Activated CD8-positive, alpha-beta memory T cell treated with anti-CD3 and anti-CD28 coated beads, Interleukin-2, amount 50 U/mL, for 48 hours (primary cell): ENCODE measurements around the gene EXOC3L1.

ENCODE experiments used
- DNase-seq: peaks from one replicate; pipeline ENCODE4 v3.0.0-alpha.2; 2020

Gene EXOC3L1

GRCh38 chr16:67177743-67178699 lies 11.9 kb downstream of the EXOC3L1 start:
- DNase-seq: peak; percentile 75

- DNase-seq: no peak
Measured at GRCh38 chr16:67176662-67177061, 13.3 kb downstream of the EXOC3L1 start.

GRCh38 chr16:67174706-67175231 lies 15.2 kb downstream of the EXOC3L1 start:
- DNase-seq: no peak

- DNase-seq: peak; percentile 83
Measured at GRCh38 chr16:67173808-67174705, 15.9 kb downstream of the EXOC3L1 start.

GRCh38 chr16:67173323-67173722 lies 16.6 kb downstream of the EXOC3L1 start:
- no peak for DNase-seq

- no peak for DNase-seq
Measured at GRCh38 chr16:67170949-67171649, 18.8 kb downstream of the EXOC3L1 start.

GRCh38 chr16:67170168-67170948 lies 19.6 kb downstream of the EXOC3L1 start, which contains the start of gene NOL3:
NOL3 (plus strand) TSS chr16:67170538.
- DNase-seq: peak; percentile 84

GRCh38 chr16:67169642-67170167 lies 20.2 kb downstream of the EXOC3L1 start:
- peak; percentile 81 for DNase-seq

- DNase-seq: no peak
Measured at GRCh38 chr16:67169011-67169451, 20.9 kb downstream of the EXOC3L1 start.

GRCh38 chr16:67167588-67167987 lies 22.3 kb downstream of the EXOC3L1 start:
- no peak for DNase-seq

- DNase-seq: no peak
Measured at GRCh38 chr16:67166598-67167168, 23.3 kb downstream of the EXOC3L1 start.

GRCh38 chr16:67166110-67166547 lies 23.8 kb downstream of the EXOC3L1 start:
- no peak for DNase-seq

GRCh38 chr16:67165121-67166078 lies 24.5 kb downstream of the EXOC3L1 start:
- DNase-seq: peak; percentile 66

- no peak for DNase-seq
Measured at GRCh38 chr16:67164599-67165061, 25.3 kb downstream of the EXOC3L1 start, which contains the start of gene HSF4. HSF4 (plus strand) TSS chr16:67164745; CDS start chr16:67164812, 67 bp downstream.

- DNase-seq: no peak
Measured at GRCh38 chr16:67163999-67164558, 25.9 kb downstream of the EXOC3L1 start.

- peak; percentile 72 for DNase-seq
Measured at GRCh38 chr16:67163164-67163998, 26.6 kb downstream of the EXOC3L1 start.

GRCh38 chr16:67162506-67163163 lies 27.3 kb downstream of the EXOC3L1 start:
- no peak for DNase-seq
